ENCODE data around the gene RIN1. TPM values are rescaled to one million over a fixed set of nuclear protein-coding genes. Genes with fewer than 3 reads are reported as not detected.

RIN1 gene
- total RNA-seq, 1 donor from 2014 or later, result 2.3 TPM

DNA sequence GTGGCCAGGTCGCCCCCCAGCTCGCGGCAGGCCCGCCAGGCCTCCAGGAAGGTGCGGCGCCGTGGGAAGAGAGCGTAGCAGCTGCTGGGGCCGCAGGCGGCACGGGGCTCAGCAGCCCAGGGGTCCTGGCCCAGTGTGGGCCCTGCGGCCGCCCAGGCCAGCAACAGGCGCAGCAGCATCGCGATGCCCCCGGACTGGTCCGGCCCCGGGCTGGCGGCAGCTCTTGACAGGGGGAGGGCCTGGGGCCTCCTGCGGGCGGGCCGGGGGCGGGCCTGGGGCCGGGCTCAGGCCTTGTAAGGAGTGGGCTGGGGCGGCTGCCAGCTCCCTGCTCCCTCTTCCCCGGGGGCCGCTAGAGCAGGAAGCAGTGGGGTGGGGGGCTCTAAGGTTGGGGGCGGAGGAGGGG is 19.4 kb downstream of the RIN1 start, which contains the start of gene CD248:
Gene CD248, minus strand, starts transcription at position 196 of the 403 bp plus-strand sequence. Its CDS starts 17 bp downstream, at position 179.
- Mint-ChIP-seq H3K9me3 (ENCODE audit: low read depth) (peaks cover 5% of the 10 kb centered on the region), H3K27me3 (peaks cover 42% of the 10 kb centered on the region), H3K4me1 (ENCODE audit: low read depth) (peaks cover 2% of the 10 kb centered on the region), H3K36me3 (ENCODE audit: insufficient read depth) (no peaks in the 10 kb centered on the region), H3K4me3 (ENCODE audit: low read depth) (no peak within 1 kb of the TSS), H3K27ac (no peak within 1 kb of the TSS)
- TF ChIP-seq, protein P1, sequence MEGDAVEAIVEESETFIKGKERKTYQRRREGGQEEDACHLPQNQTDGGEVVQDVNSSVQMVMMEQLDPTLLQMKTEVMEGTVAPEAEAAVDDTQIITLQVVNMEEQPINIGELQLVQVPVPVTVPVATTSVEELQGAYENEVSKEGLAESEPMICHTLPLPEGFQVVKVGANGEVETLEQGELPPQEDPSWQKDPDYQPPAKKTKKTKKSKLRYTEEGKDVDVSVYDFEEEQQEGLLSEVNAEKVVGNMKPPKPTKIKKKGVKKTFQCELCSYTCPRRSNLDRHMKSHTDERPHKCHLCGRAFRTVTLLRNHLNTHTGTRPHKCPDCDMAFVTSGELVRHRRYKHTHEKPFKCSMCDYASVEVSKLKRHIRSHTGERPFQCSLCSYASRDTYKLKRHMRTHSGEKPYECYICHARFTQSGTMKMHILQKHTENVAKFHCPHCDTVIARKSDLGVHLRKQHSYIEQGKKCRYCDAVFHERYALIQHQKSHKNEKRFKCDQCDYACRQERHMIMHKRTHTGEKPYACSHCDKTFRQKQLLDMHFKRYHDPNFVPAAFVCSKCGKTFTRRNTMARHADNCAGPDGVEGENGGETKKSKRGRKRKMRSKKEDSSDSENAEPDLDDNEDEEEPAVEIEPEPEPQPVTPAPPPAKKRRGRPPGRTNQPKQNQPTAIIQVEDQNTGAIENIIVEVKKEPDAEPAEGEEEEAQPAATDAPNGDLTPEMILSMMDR (IDR thresholded peaks at IDR 0.05; ENCODE audit: unreplicated experiment), result no peak
- DNase-seq (ENCODE audit: low spot score, unreplicated experiment), result no peak

DNA sequence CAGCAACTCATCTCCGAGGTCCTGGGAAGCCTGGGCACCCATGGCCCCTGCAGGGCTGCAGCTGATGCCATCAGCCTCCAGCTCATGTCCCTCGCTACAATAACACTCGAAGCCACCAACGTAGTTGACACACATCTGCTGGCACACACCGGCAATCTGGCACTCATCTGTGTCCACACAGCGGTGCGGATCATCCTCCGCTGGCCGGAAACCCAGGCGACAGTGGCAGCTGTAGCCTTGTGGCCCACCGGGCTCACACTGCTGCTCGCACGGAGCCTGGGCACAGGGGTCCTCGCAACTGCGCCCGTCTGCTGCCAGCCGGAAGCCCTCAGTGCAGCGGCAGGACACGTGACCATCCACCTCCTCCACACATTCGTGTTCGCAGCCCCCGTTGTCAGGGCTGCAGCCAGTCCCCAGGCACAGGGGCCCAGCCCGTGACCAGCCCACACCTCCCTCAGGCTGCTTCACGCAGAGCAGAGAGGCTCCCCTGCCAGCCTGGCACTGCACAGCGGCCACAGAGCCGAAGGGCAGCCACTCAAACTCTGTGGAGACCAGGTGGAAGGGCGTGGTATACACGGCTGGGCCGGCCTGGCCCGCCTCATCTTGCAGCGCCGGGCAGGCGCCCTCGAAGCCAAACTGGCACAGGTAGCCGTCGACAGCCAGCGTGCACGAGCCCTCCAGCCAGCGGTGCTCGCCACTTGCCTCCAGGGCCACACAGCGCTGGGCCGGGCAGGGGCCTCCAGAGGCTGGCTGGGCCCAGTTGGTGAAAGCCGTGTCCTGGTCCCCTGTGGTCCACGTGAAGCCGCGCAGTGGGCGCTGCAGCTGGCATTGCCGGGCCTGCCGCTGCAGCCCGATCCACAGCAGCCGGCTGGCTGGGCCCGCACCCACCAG is 20.1 kb downstream of the RIN1 start:
- Mint-ChIP-seq H3K27ac (no peak overlapping the region), H3K4me1 (ENCODE audit: low read depth) (peaks cover 3% of the 10 kb centered on the region), H3K27me3 (peaks cover 47% of the 10 kb centered on the region), H3K4me3 (ENCODE audit: low read depth) (no peak overlapping the region), H3K9me3 (ENCODE audit: low read depth) (peaks cover 5% of the 10 kb centered on the region), H3K36me3 (ENCODE audit: insufficient read depth) (no peaks in the 10 kb centered on the region)
- TF ChIP-seq, protein P1 (IDR thresholded peaks at IDR 0.05; ENCODE audit: unreplicated experiment), result no peak
- no peak for DNase-seq (ENCODE audit: low spot score, unreplicated experiment)

DNA sequence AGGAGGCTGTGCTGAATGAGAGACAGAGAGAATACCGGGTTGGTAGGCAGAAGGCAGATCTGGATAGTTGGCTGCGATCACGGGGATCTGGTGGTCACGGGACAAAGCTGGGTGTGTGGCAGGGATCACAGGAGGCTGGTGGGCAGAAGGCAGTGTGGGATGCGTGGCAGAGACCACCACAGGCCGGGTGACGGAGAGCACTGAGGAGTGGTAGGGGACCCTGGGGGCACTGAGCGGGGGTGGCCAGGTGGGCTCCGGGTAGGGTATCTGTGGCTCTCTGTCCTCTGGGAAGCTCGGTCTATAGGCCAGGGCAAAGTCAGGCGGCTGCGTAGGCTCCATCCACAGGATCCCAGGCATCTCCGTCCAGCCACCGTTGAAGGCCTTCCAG is 20.7 kb downstream of the RIN1 start:
- TF ChIP-seq, protein P1 (IDR thresholded peaks at IDR 0.05; ENCODE audit: unreplicated experiment), result no peak
- DNase-seq (ENCODE audit: low spot score, unreplicated experiment), result no peak
- no peak overlapping the region for H3K4me3 Mint-ChIP-seq (ENCODE audit: low read depth)

DNA sequence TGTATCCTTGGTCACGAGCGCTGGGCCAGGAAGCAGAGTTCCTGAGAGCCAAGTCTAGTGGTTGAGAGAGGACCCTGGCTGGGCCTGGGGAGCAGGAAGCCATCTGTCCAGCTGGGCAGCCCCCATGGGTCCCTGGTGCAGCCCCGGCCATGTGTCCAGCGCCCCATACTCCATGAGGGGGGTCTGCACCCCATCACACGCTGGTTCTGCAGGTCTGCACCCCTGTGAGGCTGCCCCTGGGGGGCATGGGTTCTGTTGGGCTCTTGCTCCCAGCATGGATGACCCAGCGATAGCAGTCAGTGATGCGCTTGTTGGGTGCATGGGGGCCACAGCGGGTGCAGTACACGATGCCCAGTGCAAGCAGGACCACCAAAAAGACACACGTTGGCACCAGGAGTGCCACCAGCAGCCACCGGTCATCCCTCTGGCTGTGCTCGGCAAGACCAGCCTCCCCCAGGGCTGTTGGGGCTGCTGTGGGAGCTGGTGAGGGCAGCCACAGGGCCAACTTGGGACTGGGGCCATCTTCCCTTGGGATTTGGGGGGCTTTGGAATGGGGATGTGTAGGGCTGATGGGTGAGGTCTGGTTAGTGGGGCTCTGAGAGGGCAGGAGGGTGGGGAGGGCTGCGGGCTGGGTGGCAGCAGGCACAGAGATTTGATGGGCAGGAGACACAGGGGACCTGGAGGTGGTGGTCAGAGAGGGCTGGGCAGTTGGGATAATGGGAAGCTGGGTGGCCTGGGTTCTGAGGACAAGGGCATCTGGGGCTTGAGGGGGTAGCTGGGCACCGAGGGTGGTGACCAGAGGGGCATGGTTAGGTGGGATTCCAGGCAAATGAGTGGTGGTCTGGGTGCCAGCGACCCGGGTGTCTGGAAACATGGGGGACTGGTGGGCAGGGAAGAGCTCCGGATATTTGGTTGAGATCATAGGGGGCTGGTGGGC is 21.4 kb downstream of the RIN1 start:
- TF ChIP-seq, protein P1 (IDR thresholded peaks at IDR 0.05; ENCODE audit: unreplicated experiment), result no peak
- Mint-ChIP-seq H3K4me3 (ENCODE audit: low read depth) (no peak overlapping the region), H3K27ac (no peak overlapping the region)

More for the DNA sequence above, 20.7 kb downstream of the RIN1 start:
- peaks cover 5% of the 10 kb centered on the region for H3K9me3 Mint-ChIP-seq (ENCODE audit: low read depth)
- H3K36me3 Mint-ChIP-seq (ENCODE audit: insufficient read depth), result no peaks in the 10 kb centered on the region
- H3K27ac Mint-ChIP-seq, result no peak overlapping the region
- peaks cover 48% of the 10 kb centered on the region for H3K27me3 Mint-ChIP-seq
- H3K4me1 Mint-ChIP-seq (ENCODE audit: low read depth), result peaks cover 3% of the 10 kb centered on the region

DNA sequence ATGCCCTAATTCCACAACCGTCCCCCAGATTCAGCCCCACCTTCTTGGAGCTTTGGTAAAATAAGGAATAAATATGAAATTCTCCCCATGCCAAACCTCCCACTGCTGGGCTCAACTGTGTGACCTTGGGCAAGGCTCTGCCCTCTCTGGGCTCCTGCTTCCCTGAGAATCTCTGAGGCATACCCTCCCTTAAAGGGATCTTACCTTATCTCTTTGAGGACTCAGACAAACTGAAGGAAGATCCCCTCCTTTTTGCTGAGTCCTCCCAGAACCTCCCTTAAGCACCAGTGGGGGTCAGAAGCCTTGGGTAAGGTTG is 22.1 kb downstream of the RIN1 start:
- Mint-ChIP-seq H3K4me3 (ENCODE audit: low read depth) (no peak overlapping the region), H3K9me3 (ENCODE audit: low read depth) (no peaks in the 10 kb centered on the region)
- no peak for DNase-seq (ENCODE audit: low spot score, unreplicated experiment)

More for the DNA sequence above, 21.4 kb downstream of the RIN1 start:
- Mint-ChIP-seq H3K4me1 (ENCODE audit: low read depth) (peaks cover 3% of the 10 kb centered on the region), H3K27me3 (peaks cover 49% of the 10 kb centered on the region), H3K36me3 (ENCODE audit: insufficient read depth) (no peaks in the 10 kb centered on the region), H3K9me3 (ENCODE audit: low read depth) (no peaks in the 10 kb centered on the region)
- DNase-seq (ENCODE audit: low spot score, unreplicated experiment), result no peak

More for the DNA sequence above, 22.1 kb downstream of the RIN1 start:
- no peak overlapping the region for H3K27ac Mint-ChIP-seq
- H3K4me1 Mint-ChIP-seq (ENCODE audit: low read depth), result peaks cover 3% of the 10 kb centered on the region
- H3K27me3 Mint-ChIP-seq, result peaks cover 54% of the 10 kb centered on the region
- no peaks in the 10 kb centered on the region for H3K36me3 Mint-ChIP-seq (ENCODE audit: insufficient read depth)
- TF ChIP-seq, protein P1 (IDR thresholded peaks at IDR 0.05; ENCODE audit: unreplicated experiment), result no peak
